Uterus (tissue), 2 donors: Measurements from ENCODE around the gene GPR6.

Source experiments
- POLR2A ChIP-seq, 2 donors: fragments of 450-650 bp; IDR thresholded peaks; one replicate each; pipeline ENCODE4 v1.6.1; 2016; ENCODE audit warnings: antibody characterized with exemption in 2 of 2, mild to moderate bottlenecking in 1 of 2, moderate library complexity in 1 of 2
- TF ChIP-seq, protein P1 (sequence below), 4 experiments: fragments of 200-600 bp in 2 of 4; fragments of 450-650 bp in 2 of 4; sonication (generic) in 2 of 4; IDR thresholded peaks; one replicate each; pipeline ENCODE4 v1.5.1; 2016 to 2019; ENCODE audit warnings: antibody characterized with exemption in 4 of 4, mild to moderate bottlenecking in 2 of 4, moderate library complexity in 1 of 4

DNA sequence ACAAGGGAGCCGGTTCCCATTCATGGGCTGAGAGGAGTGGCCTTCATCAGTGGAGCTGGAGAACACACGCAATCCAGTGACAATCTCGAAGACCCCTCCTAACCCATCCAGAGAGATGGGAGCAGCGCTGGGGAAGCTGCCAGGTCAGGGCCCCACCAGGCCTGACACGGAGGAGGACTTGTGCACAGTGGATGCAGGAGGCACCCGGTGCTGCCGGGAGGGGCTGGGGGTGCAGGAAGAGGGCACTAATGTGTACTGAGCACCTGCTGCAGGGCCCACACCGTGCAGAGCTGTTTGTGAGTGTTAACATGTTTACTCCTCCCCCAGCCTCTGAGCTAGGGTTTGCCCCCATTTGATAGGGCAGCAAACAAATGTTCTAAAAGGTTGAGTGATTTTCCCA is 43.8 kb upstream of the GPR6 start:
- TF ChIP-seq, protein P1, sequence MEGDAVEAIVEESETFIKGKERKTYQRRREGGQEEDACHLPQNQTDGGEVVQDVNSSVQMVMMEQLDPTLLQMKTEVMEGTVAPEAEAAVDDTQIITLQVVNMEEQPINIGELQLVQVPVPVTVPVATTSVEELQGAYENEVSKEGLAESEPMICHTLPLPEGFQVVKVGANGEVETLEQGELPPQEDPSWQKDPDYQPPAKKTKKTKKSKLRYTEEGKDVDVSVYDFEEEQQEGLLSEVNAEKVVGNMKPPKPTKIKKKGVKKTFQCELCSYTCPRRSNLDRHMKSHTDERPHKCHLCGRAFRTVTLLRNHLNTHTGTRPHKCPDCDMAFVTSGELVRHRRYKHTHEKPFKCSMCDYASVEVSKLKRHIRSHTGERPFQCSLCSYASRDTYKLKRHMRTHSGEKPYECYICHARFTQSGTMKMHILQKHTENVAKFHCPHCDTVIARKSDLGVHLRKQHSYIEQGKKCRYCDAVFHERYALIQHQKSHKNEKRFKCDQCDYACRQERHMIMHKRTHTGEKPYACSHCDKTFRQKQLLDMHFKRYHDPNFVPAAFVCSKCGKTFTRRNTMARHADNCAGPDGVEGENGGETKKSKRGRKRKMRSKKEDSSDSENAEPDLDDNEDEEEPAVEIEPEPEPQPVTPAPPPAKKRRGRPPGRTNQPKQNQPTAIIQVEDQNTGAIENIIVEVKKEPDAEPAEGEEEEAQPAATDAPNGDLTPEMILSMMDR (IDR thresholded peaks at IDR 0.05), result no peak
- no peak for TF ChIP-seq POLR2A (IDR thresholded peaks at IDR 0.05)
